ENCODE data around the gene RILPL1.

GRCh38 chr12:123483602-123484248 lies 49.8 kb downstream of the RILPL1 start:
- no peak for TF ChIP-seq YY1 (IDR thresholded peaks at IDR 0.05; ENCODE audit: insufficient read depth, insufficient read length)
- no peak for TF ChIP-seq ZNF274 (IDR thresholded peaks at IDR 0.05; ENCODE audit: low read depth, low read length)
